HG02678 (cell line): Measurements from ENCODE around the gene MORN4.
"Not testable (repeated sequence)": the region's sequence is repeated elsewhere in the genome, so short reads cannot be mapped to it uniquely, and the experiment has no call there.

Experiments
- ATAC-seq: cut with Tn5 transposase; IDR thresholded peaks from one replicate; pipeline ENCODE4 v1.9.1; 2021; ENCODE audit warnings: mild to moderate bottlenecking, moderate library complexity; ENCODE audit not compliant: unreplicated experiment

MORN4 gene

GRCh38 chr10:97598407-97599271 lies 34.7 kb downstream of the MORN4 start:
- no peak for ATAC-seq

- ATAC-seq, result no peak
Observed at GRCh38 chr10:97597778-97598177, 35.5 kb downstream of the MORN4 start.

DNA sequence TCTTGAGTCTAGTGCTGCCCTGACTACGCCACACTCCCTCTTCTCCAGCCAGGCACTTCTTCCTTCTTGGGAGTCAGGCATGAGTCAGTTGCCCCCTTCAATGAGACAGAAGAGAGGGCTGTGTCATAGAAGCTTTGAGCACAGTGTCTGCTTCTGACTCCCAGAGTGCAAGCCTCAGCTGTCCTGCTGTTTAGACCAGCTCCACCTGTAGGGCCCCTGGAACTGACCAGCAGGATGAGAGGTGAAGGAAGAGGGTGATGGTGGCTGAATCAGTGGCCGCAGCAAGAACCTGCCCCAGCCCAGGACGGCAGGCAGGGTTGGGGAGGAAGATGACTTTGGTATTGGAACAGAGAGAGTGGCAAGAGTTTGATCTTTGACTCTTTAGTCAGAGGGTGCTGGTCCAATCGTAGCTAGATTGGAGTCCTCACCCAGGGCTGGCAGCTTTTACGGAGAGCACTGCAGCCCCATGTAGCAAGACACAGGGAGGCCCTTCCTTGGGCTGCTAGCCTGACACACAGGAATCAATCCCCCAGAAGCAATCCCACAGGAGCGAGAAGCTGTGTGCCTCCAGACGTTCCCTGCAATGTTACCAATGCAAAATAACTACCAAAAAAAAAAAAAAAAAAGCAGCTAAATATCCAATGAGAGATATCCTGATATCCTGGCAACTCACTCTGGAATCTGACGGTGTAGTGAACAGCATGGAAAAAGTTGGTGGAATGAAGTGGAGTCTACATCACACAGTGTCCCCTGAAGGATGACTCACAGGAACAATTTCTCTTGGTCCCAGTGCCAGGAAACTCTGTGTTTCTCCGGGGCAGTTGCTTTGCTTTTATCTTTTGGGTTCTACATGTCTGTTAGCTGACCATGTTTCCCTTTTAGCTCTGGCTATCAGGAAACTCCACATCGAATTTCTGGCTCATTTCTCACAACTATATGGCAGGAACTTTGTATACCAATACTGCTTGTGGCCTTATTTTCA lies 36.9 kb downstream of the MORN4 start:
- no peak for ATAC-seq

DNA sequence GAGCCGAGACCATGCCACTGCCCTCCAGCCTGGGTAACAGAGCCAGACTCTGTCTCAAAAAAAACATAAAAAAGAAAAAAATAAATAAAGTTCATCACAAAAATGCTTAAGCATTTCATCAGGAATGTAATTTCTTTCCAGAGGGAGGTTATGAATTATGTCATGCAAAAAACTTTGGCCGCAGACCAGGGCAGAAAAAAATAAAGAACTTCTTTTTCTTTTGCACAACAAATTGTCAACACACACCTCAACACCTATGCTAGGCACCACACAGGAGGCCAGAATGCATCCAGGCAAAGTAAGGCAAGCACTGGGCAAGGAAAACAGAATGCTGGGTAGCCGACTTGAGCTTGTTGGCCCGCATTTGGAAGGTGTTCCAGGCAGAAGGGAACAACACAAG lies 39.9 kb downstream of the MORN4 start:
- ATAC-seq, result no peak

GRCh38 chr10:97590748-97591495 lies 42.4 kb downstream of the MORN4 start:
- no peak for ATAC-seq

GRCh38 chr10:97590082-97590747 lies 43.1 kb downstream of the MORN4 start:
- no peak for ATAC-seq

GRCh38 chr10:97589479-97589878 lies 43.8 kb downstream of the MORN4 start, which contains the start of gene C10orf62:
C10orf62 (plus strand) TSS chr10:97589721; CDS start chr10:97589898, 177 bp downstream.
- no peak for ATAC-seq

- no peak for ATAC-seq
Observed at GRCh38 chr10:97587183-97587582, 46.1 kb downstream of the MORN4 start.

- no peak for ATAC-seq
Observed at GRCh38 chr10:97585439-97585811, 47.9 kb downstream of the MORN4 start.

DNA sequence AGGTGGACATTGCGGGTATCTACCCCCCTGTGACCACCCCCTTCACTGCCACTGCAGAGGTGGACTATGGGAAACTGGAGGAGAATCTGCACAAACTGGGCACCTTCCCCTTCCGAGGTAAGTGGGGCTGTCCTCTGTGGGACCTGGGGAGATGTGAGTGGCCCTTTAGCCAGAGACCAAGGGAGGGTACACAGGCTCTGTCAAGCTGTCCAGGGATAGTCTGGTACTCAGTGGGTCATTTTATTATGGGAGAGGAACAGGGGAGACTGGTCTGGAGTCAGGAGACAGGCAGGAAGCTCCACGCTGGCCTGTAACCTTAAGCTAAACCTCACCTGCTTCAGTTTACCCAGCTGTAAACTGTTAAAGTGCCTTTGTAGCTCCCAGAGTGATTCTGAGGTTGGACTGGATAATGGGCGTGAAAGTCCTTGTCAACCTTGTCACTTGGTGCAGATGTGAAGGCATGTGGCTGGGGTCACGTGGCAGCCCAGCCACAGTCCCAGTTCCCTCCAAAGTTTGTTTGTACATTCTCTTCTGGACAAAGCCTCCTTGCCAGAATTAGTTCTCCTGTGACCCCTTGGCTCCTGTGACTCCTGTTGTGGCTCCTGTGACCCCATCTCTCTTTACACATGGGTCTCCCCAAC lies 48.4 kb downstream of the MORN4 start:
- no peak for ATAC-seq

DNA sequence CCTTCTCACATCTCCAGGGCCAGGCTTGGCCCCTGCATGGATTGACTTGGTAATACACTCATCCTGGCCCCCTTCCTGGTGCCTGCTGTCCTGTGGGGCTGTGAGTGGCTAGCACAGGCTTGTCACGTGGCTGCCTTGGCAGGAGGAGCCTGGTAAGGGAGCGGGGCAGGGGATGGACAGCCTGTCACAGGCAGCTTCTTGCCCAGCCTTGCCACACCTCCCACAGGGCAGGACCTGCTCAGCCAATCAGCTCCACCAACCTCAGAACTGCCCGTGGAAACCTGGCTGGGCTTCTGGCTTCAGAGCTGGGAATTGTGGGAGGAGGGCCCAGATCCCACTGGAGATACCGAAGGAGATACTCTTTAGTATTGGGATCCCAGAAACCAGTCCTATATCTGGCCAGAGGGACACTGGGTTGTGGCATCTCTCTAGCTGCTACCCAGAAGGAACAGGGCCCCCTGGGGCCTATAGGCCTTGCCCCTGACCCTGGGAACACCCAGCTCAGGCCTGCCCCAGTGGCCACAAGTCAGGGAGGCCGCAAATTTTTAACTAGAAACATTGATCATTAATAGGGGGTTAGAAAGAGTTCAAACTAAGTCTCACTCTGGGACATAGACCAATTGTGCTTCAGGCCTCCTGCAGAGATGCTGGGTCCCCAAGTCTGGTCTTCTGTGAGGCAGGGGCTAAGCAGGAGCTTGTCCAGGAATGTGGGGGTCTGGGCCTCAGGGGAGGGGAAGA lies 49.1 kb downstream of the MORN4 start, which contains the start of gene HOGA1:
HOGA1 (plus strand) TSS at position 330 of the 738 bp plus-strand sequence; CDS start at position 645, 315 bp downstream.
- ATAC-seq, result no peak

GRCh38 chr10:97583476-97583875 lies 49.8 kb downstream of the MORN4 start:
- no peak for ATAC-seq

GRCh38 chr10:97582169-97582568 lies 51.1 kb downstream of the MORN4 start:
- ATAC-seq, result no peak

DNA sequence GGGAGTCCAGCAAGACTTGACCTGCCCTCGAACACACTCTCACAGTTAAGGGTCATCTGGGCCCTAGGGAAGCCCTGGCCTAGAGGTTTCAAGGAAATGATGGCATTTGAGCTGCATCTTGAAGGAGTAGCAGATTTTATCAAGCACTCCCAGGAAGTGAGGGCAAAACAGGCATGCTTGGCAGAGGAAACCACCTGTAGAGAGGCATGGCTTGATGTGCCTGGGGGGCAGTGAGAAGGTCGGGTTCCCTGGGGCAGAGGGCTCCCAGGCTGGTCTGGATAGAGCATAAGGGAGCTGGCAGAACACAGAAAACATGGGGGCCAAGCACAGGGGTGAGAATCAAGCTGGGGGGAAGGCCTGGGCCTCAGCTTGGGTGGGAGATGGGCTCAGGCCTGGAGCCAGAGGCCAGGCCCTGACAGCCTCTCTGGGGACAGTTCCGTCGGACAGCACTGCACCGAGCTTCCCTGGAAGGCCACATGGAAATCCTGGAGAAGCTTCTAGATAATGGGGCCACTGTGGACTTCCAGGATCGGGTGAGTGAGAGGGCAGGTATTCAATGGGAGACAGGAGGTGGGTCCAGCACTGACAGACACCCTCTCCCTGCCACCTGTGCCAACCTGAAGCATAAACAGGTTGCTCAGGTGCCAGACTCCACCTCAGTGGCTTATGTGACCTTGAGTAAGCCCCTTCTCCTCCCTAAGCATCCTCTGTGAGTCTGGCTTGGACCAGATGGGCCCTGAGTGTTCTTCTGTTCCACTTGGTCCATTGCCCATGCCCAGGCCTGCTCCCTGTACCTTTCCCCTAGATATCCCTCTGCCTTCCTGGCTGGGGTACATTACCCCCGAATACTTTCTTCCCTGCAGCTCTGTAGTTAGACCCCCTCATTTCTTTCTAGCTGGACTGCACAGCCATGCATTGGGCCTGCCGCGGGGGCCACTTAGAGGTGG lies 52.6 kb downstream of the MORN4 start:
- ATAC-seq, result no peak

GRCh38 chr10:97578171-97578844 lies 55.0 kb downstream of the MORN4 start:
- ATAC-seq, result no peak

DNA sequence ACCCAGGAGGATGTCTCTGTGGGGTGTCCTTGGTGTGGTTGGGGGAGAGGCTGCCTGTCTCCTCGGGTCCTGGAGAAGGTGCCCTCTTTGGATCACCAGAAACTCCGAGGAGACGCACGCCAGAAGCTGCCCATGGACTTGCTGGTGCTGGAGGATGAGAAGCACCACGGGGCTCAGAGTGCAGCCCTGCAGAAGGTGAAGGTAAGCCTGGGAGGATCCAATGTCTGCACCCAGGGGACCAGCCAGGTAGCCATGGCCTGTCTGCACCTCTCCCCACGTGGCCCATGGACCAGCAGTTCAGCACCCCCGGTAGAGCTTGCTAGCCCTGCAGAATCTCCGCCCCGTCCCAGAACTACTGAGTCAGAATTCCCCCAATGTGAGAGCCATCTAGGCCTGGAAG lies 55.6 kb downstream of the MORN4 start:
- no peak for ATAC-seq

- ATAC-seq, result not testable (repeated sequence)
Observed at GRCh38 chr10:97576487-97576886, 56.8 kb downstream of the MORN4 start.
